Effector CD8-positive, alpha-beta T cell (primary cell): Measurements from ENCODE around the gene BABAM1.
"Not testable (repeated sequence)": the region's sequence is repeated elsewhere in the genome, so short reads cannot be mapped to it uniquely, and the experiment has no call there.

Source experiments
- DNase-seq: peaks from one replicate; lab custom pipeline; 2025; lab: John Stamatoyannopoulos, UW

Gene BABAM1

GRCh38 chr19:17268754-17269153 is 1.5 kb downstream of the BABAM1 start:
- no peak for DNase-seq

- DNase-seq: not testable (repeated sequence)
Observed at GRCh38 chr19:17274892-17275291, 7.6 kb downstream of the BABAM1 start.

- no peak for DNase-seq
Observed at GRCh38 chr19:17275441-17276175, 8.4 kb downstream of the BABAM1 start.

GRCh38 chr19:17279436-17279835 is 12.2 kb downstream of the BABAM1 start:
- DNase-seq: no peak

- peak; percentile 16 for DNase-seq
Observed at GRCh38 chr19:17281391-17282304, 14.4 kb downstream of the BABAM1 start, which contains the start of gene ANKLE1. ANKLE1 (plus strand) TSS chr19:17281901; CDS start chr19:17281921, 20 bp downstream.

GRCh38 chr19:17282488-17283125 is 15.4 kb downstream of the BABAM1 start:
- DNase-seq: peak; percentile 65

GRCh38 chr19:17283504-17283996 is 16.3 kb downstream of the BABAM1 start:
- no peak for DNase-seq

GRCh38 chr19:17285415-17286135 is 18.3 kb downstream of the BABAM1 start:
- DNase-seq: no peak

GRCh38 chr19:17286263-17286662 is 19.0 kb downstream of the BABAM1 start:
- DNase-seq: no peak

GRCh38 chr19:17286752-17287151 is 19.5 kb downstream of the BABAM1 start:
- no peak for DNase-seq

- peak; percentile 6 for DNase-seq
Observed at GRCh38 chr19:17289489-17289888, 22.2 kb downstream of the BABAM1 start.

GRCh38 chr19:17292301-17293074 is 25.2 kb downstream of the BABAM1 start:
- DNase-seq: peak; percentile 76

GRCh38 chr19:17293605-17294004 is 26.4 kb downstream of the BABAM1 start:
- no peak for DNase-seq

- DNase-seq: peak; percentile 37
Observed at GRCh38 chr19:17294051-17294891, 27.0 kb downstream of the BABAM1 start.

- DNase-seq: not testable (repeated sequence)
Observed at GRCh38 chr19:17295551-17295950, 28.3 kb downstream of the BABAM1 start.

GRCh38 chr19:17296273-17296672 is 29.0 kb downstream of the BABAM1 start:
- no peak for DNase-seq

GRCh38 chr19:17296976-17297375 is 29.7 kb downstream of the BABAM1 start:
- DNase-seq: no peak

GRCh38 chr19:17300992-17301619 is 33.9 kb downstream of the BABAM1 start:
- no peak for DNase-seq
